Neural progenitor cell (in vitro differentiated cells): ENCODE results near the gene NDUFAF2. TPM values are rescaled to one million over a fixed set of nuclear protein-coding genes. Genes with fewer than 3 reads are reported as not detected.

ENCODE experiments used
- DNase-seq: peaks from one replicate; pipeline ENCODE4 v3.0.0-alpha.2; 2016; ENCODE audit warnings: low spot score
- H2AFZ ChIP-seq: fragments of 200-600 bp; sonication (generic); replicated peaks from 2 replicates; pipeline ENCODE4 v1.6.1; 2016; ENCODE audit warnings: antibody characterized with exemption
- H3F3A ChIP-seq: fragments of 200-600 bp; sonication (generic); 2 replicates; pipeline ENCODE4 v1.6.1; 2016; ENCODE audit warnings: antibody characterized with exemption, low read depth
- H3K27ac ChIP-seq: fragments of 200-600 bp; sonication (generic); 2 replicates; pipeline ENCODE4 v1.5.1; 2016; ENCODE audit warnings: mild to moderate bottlenecking
- H3K27me3 ChIP-seq: fragments of 200-600 bp; sonication (generic); 2 replicates; pipeline ENCODE4 v1.6.1; 2016; ENCODE audit warnings: mild to moderate bottlenecking, moderate library complexity
- H3K36me3 ChIP-seq: fragments of 200-600 bp; sonication (generic); 2 replicates; pipeline ENCODE4 v1.5.1; 2016
- H3K4me1 ChIP-seq: fragments of 200-600 bp; sonication (generic); 2 replicates; pipeline ENCODE4 v1.6.1; 2016; ENCODE audit warnings: mixed run types
- H3K4me2 ChIP-seq: fragments of 200-600 bp; sonication (generic); 2 replicates; pipeline ENCODE4 v1.6.1; 2016
- H3K4me3 ChIP-seq: fragments of 200-600 bp; sonication (generic); 2 replicates; pipeline ENCODE4 v1.5.1; 2016
- H3K79me2 ChIP-seq: fragments of 200-600 bp; sonication (generic); 2 replicates; pipeline ENCODE4 v1.6.1; 2016; ENCODE audit warnings: low read depth
- H3K9ac ChIP-seq: fragments of 200-600 bp; sonication (generic); 2 replicates; pipeline ENCODE4 v1.6.1; 2016
- H3K9me3 ChIP-seq: fragments of 200-600 bp; sonication (generic); 2 replicates; pipeline ENCODE4 v1.5.1; 2016; ENCODE audit warnings: low read depth
- H4K20me1 ChIP-seq: fragments of 200-600 bp; sonication (generic); 2 replicates; pipeline ENCODE4 v1.6.1; 2016; ENCODE audit warnings: low read depth
- H3K27ac Mint-ChIP-seq: 3 replicates; pipeline ENCODE4 v1.8.0; 2021; ENCODE audit warnings: mixed read lengths
- H3K27me3 Mint-ChIP-seq: 2 replicates; pipeline ENCODE4 v1.8.0; 2022; ENCODE audit warnings: low read depth, mild to moderate bottlenecking, inconsistent platforms, moderate library complexity, mixed read lengths; ENCODE audit not compliant: insufficient read depth
- H3K36me3 Mint-ChIP-seq: 3 replicates; pipeline ENCODE4 v1.8.0; 2021; ENCODE audit warnings: mixed read lengths
- H3K4me1 Mint-ChIP-seq: 3 replicates; pipeline ENCODE4 v1.8.0; 2021; ENCODE audit warnings: mixed read lengths
- H3K4me3 Mint-ChIP-seq: 3 replicates; pipeline ENCODE4 v1.8.0; 2021; ENCODE audit warnings: mild to moderate bottlenecking, moderate library complexity, mixed read lengths
- H3K9me3 Mint-ChIP-seq: 3 replicates; pipeline ENCODE4 v1.8.0; 2020; ENCODE audit warnings: mixed read lengths
- EZH2 ChIP-seq: fragments of 200-600 bp; sonication (generic); IDR thresholded peaks from 2 replicates; pipeline ENCODE4 v1.6.1; 2017; ENCODE audit warnings: antibody characterized with exemption, mild to moderate bottlenecking, moderate library complexity
- EZH2phosphoT487 ChIP-seq: fragments of 200-600 bp; sonication (generic); IDR thresholded peaks from 2 replicates; pipeline ENCODE4 v1.6.1; 2017; ENCODE audit warnings: antibody characterized with exemption
- total RNA-seq: library from RNA; depleted of rRNA; stranded (reverse); fragments of >200 nt; gene quantifications from 2 replicates; pipeline ENCODE4 v1.2.3, GENCODE V29; 2015; ENCODE audit warnings: low replicate concordance
- TF ChIP-seq, protein P1 (sequence below): fragments of 200-600 bp; sonication (generic); IDR thresholded peaks from 2 replicates; pipeline ENCODE4 v1.5.1; 2017; ENCODE audit warnings: antibody characterized with exemption, mild to moderate bottlenecking

The NDUFAF2 gene
- total RNA-seq, 1 donor from 2014 or later: 42.1 TPM

DNA sequence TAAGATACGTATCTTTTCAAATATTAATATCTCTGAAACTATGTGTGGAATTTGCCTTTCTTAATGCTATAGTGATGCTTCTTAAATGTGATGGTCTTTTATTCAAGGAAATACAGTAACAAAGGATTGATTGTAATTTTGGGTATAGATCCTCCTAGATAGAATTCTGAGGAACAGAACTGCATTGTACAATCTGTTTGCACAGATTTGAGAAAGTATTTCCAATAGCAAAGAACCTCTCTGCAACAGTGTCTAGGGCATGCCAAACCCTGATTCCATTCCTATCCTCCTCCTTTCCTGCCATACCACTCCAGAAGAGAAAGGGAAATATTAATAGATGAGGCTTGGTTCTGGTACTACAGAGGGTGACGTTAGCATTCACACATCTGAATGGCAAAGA lies 206.9 kb downstream of the NDUFAF2 start:
- H3K9me3 ChIP-seq: no peaks in the 10 kb centered on the region
- no peak overlapping the region for H2AFZ ChIP-seq
- H3K4me3 Mint-ChIP-seq: no peak overlapping the region
- no peaks in the 10 kb centered on the region for H3K27me3 ChIP-seq
- no peak for TF ChIP-seq EZH2
- TF ChIP-seq, protein P1, sequence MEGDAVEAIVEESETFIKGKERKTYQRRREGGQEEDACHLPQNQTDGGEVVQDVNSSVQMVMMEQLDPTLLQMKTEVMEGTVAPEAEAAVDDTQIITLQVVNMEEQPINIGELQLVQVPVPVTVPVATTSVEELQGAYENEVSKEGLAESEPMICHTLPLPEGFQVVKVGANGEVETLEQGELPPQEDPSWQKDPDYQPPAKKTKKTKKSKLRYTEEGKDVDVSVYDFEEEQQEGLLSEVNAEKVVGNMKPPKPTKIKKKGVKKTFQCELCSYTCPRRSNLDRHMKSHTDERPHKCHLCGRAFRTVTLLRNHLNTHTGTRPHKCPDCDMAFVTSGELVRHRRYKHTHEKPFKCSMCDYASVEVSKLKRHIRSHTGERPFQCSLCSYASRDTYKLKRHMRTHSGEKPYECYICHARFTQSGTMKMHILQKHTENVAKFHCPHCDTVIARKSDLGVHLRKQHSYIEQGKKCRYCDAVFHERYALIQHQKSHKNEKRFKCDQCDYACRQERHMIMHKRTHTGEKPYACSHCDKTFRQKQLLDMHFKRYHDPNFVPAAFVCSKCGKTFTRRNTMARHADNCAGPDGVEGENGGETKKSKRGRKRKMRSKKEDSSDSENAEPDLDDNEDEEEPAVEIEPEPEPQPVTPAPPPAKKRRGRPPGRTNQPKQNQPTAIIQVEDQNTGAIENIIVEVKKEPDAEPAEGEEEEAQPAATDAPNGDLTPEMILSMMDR: no peak
- no peak overlapping the region for H3K4me2 ChIP-seq
- H3F3A ChIP-seq: no peaks in the 10 kb centered on the region
- H3K27ac ChIP-seq: no peak overlapping the region
- no peaks in the 10 kb centered on the region for H4K20me1 ChIP-seq
- no peak overlapping the region for H3K27ac Mint-ChIP-seq
- no peak overlapping the region for H3K4me3 ChIP-seq
- no peak overlapping the region for H3K9ac ChIP-seq
- DNase-seq: no peak
- H3K4me1 Mint-ChIP-seq: no peaks in the 10 kb centered on the region
- H3K36me3 Mint-ChIP-seq: peaks cover 22% of the 10 kb centered on the region
- no peaks in the 10 kb centered on the region for H3K36me3 ChIP-seq
- no peaks in the 10 kb centered on the region for H3K79me2 ChIP-seq
- no peaks in the 10 kb centered on the region for H3K4me1 ChIP-seq
- peaks cover 2% of the 10 kb centered on the region for H3K9me3 Mint-ChIP-seq
- H3K27me3 Mint-ChIP-seq: peaks cover 3% of the 10 kb centered on the region

DNA sequence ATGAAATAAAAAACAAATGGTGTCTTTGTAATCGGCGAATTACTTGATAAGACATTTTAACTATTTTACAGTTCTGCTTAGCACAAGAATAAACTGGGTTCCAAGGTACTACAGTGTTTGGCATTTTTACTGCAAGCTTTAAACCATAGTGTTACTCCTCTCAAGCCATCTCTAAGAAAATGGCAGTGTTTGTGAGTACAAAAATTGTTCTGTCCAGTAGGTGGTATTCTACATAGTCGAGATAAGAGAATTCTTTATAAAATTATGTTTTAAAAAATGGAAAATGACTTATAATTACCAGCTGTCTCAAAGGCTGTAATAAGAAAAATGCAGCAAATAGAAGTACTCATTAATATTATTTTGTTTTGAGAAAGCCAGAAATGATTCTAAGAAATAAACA lies 214.1 kb downstream of the NDUFAF2 start:
- Histone ChIP-seq H2AFZ (no peak overlapping the region), H3K27ac (no peak overlapping the region), H3F3A (no peaks in the 10 kb centered on the region), H3K9me3 (no peaks in the 10 kb centered on the region), H3K4me2 (no peak overlapping the region), H4K20me1 (no peaks in the 10 kb centered on the region), H3K36me3 (peaks cover 12% of the 10 kb centered on the region), H3K79me2 (peaks cover 59% of the 10 kb centered on the region), H3K9ac (no peak overlapping the region), H3K27me3 (no peaks in the 10 kb centered on the region), H3K4me3 (no peak overlapping the region), H3K4me1 (peaks cover 18% of the 10 kb centered on the region)
- Mint-ChIP-seq H3K4me3 (no peak overlapping the region), H3K27me3 (peaks cover 3% of the 10 kb centered on the region), H3K36me3 (peaks cover 29% of the 10 kb centered on the region), H3K4me1 (peaks cover 18% of the 10 kb centered on the region), H3K9me3 (peaks cover 4% of the 10 kb centered on the region), H3K27ac (no peak overlapping the region)
- no peak for DNase-seq
- TF ChIP-seq, protein P1: no peak
- TF ChIP-seq EZH2 (no peak), EZH2phosphoT487 (no peak)

DNA sequence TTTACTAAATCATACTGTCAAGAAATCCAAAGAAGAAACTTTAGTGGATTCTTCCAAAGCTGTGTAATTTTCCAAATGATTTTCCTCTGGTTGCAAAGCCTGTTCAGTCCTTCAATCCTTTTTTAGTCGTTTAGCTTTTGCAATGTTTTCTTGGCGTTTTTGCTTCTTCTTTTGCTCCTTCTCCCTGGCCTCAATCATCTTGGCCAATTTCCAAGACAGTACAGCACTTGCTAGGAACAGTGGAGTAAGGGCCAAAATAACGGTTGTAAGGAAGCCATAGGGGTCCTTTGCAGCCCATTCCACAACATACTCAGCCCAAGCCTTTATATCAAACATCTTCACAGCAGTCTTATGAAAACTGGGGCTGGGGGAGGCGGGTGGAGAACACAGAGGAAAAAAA lies 214.8 kb downstream of the NDUFAF2 start:
- peaks cover 67% of the 10 kb centered on the region for H3K79me2 ChIP-seq
- Mint-ChIP-seq H3K4me1 (peaks cover 21% of the 10 kb centered on the region), H3K36me3 (peaks cover 28% of the 10 kb centered on the region), H3K4me3 (peak overlapping the region; percentile 71), H3K27me3 (peaks cover 3% of the 10 kb centered on the region), H3K9me3 (peaks cover 6% of the 10 kb centered on the region), H3K27ac (no peak overlapping the region)
- no peak overlapping the region for H3K4me3 ChIP-seq
- no peaks in the 10 kb centered on the region for H3K27me3 ChIP-seq
- H3K27ac ChIP-seq: no peak overlapping the region
- peaks cover 18% of the 10 kb centered on the region for H3K4me1 ChIP-seq
- no peaks in the 10 kb centered on the region for H4K20me1 ChIP-seq
- TF ChIP-seq EZH2phosphoT487 (no peak), EZH2 (no peak)
- TF ChIP-seq, protein P1: no peak
- no peak overlapping the region for H3K4me2 ChIP-seq
- no peaks in the 10 kb centered on the region for H3K9me3 ChIP-seq
- peaks cover 12% of the 10 kb centered on the region for H3K36me3 ChIP-seq
- DNase-seq: no peak
- no peaks in the 10 kb centered on the region for H3F3A ChIP-seq
- H2AFZ ChIP-seq: no peak overlapping the region
- H3K9ac ChIP-seq: no peak overlapping the region
